WI38 (cell line): ENCODE results near the gene PSMG4.

Source experiments
- H3K4me3 ChIP-seq: 2 replicates; pipeline ENCODE4 v1.5.1; 2011; ENCODE audit warnings: low read depth, mild to moderate bottlenecking, control low read depth, low read length
- TF ChIP-seq, protein P1 (sequence below): IDR thresholded peaks from 2 replicates; pipeline ENCODE4 v1.5.1; 2012; ENCODE audit warnings: low read depth, mild to moderate bottlenecking, control low read depth, low read length

The PSMG4 gene

DNA sequence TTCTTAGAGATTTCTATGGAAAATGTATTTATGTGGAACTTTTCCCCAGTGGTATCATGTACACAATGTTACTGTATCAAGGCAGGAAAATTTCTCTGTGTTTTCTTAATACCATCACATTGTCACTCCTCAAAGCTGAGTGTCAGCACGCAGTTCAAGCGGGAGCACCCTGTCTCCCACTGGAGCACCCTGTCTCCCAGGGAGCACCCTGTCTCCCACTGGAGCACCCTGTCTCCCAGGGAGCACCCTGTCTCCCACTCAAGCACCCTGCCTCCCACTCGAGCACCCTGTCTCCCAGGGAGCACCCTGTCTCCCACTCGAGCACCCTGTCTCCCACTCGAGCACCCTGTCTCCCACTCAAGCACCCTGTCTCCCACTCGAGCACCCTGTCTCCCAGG lies 51.3 kb downstream of the PSMG4 start:
- no peak overlapping the region for H3K4me3 ChIP-seq
- TF ChIP-seq, protein P1, sequence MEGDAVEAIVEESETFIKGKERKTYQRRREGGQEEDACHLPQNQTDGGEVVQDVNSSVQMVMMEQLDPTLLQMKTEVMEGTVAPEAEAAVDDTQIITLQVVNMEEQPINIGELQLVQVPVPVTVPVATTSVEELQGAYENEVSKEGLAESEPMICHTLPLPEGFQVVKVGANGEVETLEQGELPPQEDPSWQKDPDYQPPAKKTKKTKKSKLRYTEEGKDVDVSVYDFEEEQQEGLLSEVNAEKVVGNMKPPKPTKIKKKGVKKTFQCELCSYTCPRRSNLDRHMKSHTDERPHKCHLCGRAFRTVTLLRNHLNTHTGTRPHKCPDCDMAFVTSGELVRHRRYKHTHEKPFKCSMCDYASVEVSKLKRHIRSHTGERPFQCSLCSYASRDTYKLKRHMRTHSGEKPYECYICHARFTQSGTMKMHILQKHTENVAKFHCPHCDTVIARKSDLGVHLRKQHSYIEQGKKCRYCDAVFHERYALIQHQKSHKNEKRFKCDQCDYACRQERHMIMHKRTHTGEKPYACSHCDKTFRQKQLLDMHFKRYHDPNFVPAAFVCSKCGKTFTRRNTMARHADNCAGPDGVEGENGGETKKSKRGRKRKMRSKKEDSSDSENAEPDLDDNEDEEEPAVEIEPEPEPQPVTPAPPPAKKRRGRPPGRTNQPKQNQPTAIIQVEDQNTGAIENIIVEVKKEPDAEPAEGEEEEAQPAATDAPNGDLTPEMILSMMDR: no peak

DNA sequence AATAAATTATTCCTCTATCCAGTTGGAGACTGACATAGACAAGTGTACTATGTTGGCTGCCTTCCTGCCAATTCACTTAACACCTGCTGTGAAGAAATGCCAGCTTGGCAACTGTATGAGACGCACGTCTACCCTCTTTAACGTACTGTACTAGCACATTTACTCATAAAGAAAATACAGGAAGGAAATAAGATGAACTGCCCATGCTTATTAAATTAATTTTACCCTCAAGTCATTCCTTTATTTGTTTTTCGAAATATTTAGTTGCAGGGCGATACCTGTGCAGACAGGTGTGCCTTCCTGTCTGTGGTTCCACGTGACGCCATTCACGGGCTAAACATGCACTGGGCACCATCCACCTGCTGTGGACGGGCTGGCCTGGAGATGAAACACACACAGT lies 52.0 kb downstream of the PSMG4 start:
- TF ChIP-seq, protein P1: no peak
- H3K4me3 ChIP-seq: no peak overlapping the region

DNA sequence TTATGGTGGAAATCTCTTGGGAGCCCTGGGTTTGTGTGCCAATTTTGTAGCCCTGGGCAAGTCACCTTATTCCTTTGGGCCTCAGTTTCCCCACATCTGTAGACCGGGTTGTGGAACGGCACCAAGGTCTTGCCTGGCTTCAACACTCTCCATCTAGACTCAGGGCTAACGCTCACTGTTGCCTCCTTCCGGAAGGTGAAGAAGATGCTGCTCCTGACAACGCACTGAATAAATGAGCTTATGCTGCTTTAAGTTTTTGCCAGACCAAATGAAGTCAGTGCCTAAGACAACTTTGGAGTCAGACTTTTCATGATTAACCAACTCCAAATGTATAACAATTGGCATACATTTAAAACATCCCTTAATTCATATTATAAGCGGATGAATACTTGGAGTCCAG lies 53.1 kb downstream of the PSMG4 start:
- no peak overlapping the region for H3K4me3 ChIP-seq
- TF ChIP-seq, protein P1: no peak

DNA sequence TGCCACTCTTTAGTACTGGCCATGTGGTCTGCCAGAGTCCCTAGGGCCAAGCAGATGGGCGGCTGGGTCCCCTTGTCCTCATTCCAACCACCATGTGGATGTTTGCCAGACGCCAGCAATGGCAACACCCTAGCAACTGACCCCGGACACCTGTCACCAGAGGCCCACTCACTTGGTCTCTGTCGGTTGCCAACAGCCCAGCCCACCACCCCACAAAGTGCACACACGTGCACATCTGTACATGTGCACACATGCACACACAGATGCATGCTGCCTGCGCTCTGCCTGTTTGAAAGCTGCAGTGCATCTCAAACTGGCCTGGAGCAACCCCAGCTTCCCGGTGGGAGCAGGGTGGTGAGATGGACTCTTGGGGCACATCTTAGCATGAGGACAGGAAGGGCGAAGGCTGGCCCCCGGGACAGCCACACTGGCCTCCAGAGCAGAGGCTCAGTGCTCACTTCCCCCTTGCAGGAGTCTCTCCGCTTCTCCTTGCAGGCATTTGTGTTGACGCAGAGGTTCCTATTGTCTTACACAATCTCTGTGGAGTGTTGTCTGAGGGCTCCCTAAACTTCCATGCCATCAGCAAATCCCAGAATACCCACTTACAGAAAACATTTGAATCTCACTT lies 54.0 kb downstream of the PSMG4 start:
- TF ChIP-seq, protein P1: no peak
- H3K4me3 ChIP-seq: no peak overlapping the region

DNA sequence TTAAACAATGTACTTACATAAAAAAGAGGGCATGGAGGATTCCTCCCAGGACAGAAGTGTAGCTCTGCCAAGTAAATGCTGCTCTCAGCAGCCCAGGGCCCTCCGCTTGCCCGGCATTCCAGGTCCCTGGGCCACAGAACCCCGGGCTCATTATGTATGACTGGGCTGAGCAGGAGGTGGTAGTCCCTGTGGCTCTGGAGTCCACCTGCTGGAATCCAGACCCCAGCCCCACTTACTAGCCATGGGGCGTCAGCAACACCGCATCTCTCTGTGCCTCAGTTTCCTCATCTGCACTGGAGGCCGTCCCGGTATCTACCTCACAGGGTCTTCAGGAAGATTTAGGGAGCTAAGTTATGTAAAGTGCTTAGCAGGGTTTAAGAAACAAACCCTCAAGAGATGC lies 55.4 kb downstream of the PSMG4 start:
- no peak overlapping the region for H3K4me3 ChIP-seq
- TF ChIP-seq, protein P1: no peak

DNA sequence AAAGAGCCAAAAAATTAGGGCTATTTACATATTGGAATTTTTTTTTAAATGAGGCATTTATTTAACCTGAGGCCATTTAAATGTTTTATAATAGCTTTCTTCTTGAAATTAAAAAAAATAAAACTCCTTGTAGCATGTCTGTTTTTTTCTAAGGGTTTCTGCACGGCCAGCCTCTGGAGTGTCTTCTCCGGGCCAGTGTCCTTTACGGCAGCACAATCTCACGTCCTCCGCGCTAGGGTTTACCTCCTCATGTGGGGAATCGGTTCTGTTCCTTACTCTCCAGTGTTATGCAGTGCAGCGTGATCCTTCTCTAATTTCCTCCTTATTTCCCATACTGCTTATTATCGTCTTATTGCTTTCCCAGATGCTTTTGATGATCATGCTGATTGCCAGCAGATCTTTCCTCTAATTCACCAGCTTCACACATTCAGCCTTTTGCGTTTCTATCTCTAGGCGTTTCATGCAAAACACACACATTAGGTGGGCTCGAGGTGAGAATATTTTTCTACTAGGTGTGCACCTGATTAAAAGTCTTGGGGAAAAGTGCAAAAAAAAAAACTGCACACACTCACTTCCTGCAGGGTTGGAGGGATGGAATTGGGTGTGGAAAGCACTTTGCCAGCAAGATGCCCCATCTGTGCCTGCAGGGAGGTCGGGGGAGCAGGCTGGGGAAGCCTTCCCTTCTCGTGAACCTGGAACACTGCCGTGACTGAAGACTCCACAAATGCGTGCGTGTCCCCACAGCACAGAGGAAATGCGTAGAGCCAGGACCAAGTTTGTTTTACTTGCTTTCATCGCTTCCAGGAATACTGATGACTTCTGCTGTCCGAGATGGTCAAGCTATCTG lies 56.1 kb downstream of the PSMG4 start:
- TF ChIP-seq, protein P1: no peak
- H3K4me3 ChIP-seq: no peak overlapping the region

DNA sequence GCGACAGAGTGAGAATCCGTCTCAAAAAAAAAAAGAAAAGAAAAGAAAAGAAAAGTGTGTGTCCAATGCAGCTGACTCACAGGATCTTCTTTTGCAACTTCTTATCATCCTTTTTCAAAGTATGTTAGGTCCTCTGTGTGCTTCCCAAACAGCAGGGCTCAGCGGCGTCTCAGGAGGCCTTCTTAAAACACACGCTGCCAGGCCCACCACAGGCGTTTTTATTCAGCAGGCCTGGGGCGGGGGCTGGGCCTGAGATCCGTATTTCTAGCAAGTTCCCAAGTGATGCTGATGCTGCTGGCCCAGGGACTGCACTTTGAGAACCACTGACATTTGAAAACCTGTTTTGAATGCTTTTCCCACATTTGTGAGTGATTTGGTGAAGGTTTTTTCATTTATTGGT lies 57.1 kb downstream of the PSMG4 start:
- TF ChIP-seq, protein P1: no peak

More for the DNA sequence above, 57.1 kb downstream of the PSMG4 start:
- H3K4me3 ChIP-seq: no peak overlapping the region
